Stimulated activated CD4-positive, alpha-beta T cell treated with anti-CD3 and anti-CD28 coated beads, Interleukin-1b, Interleukin-23, amount 100 ng/mL, for 4 hours (primary cell): ENCODE data around the gene POLE2.
"Not testable (repeated sequence)": the region's sequence is repeated elsewhere in the genome, so short reads cannot be mapped to it uniquely, and the experiment has no call there.

Experiments
- DNase-seq, 2 donors: peaks; one replicate each; pipeline ENCODE4 v3.0.0-alpha.2; 2020; ENCODE audit warnings: low read depth in 2 of 2

The POLE2 gene

DNA sequence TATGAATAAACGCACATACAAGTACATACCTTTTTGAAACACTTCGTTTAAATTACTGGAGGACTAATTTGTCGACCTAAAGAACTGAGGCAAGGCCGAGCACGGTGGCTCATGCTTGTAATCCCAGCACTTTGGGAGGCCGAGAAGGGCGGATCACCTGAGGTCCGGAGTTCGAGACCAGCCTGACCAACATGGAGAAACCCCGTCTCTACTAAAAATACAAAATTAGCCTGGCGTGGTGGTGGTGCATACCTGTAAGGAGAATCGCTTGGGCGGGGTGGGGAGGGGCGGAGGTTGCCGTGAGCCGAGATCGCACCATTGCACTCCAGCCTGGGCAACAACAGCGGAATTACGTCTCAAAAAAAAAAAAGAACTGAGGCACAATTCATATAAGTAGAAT is 68.7 kb downstream of the POLE2 start:
- DNase-seq, result not testable (repeated sequence)

DNA sequence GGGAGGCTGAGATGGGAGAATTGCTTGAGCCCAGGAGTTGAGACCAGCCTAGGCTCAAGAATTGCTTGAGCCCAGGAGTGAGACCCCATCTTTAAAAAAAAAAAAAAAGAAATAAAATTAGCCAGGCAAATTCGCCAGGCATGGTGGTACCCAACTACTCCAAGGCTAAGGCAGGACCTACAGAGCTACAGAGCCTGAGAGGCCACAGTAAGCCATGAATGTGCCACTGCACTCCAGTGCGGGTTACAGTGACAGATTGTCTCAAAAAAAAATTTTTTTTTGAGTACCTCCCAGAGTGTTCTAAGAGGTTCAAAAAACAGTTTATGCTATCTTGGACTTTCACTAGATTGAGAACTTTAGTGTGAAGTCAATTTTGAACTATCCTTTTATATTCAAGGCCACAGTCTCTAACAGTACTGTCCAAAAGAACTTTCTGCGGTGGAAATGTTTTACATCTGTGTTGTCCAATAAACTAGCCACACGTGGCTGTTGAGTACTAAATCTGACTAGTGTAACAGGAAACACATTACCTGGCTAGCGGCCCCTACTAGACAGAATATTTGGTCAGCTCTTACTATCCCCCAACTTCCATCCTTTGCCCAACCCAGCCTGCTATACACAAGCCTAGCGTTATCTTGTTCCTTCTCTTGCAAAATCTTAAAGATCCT is 70.0 kb downstream of the POLE2 start:
- no peak for DNase-seq

- DNase-seq, result no peak
Measured at GRCh38 chr14:49615776-49616175, 72.2 kb downstream of the POLE2 start.

GRCh38 chr14:49614196-49614595 is 73.8 kb downstream of the POLE2 start:
- DNase-seq, result no peak

DNA sequence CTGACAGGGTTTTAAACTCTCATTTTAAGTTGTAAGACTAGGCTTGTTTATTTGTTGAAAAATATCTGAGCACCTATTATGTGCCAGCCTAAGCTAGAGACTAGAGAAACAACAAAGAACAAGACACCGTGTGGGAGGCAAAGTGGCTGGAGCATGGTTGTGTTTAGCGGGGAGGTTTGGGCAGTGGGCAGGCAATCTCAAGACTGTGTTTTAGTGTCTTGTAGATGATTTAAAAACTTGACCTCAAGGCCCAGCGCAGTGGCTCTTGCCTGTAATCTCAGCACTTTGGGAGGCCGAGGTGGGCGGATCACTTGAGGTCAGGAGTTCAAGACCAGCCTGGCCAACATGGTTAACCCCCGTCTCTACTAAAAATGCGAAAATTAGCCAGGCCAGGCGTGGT is 75.3 kb downstream of the POLE2 start:
- DNase-seq, result no peak

- no peak for DNase-seq
Measured at GRCh38 chr14:49612251-49612650, 75.8 kb downstream of the POLE2 start.

GRCh38 chr14:49607583-49607982 is 80.4 kb downstream of the POLE2 start:
- no peak for DNase-seq

DNA sequence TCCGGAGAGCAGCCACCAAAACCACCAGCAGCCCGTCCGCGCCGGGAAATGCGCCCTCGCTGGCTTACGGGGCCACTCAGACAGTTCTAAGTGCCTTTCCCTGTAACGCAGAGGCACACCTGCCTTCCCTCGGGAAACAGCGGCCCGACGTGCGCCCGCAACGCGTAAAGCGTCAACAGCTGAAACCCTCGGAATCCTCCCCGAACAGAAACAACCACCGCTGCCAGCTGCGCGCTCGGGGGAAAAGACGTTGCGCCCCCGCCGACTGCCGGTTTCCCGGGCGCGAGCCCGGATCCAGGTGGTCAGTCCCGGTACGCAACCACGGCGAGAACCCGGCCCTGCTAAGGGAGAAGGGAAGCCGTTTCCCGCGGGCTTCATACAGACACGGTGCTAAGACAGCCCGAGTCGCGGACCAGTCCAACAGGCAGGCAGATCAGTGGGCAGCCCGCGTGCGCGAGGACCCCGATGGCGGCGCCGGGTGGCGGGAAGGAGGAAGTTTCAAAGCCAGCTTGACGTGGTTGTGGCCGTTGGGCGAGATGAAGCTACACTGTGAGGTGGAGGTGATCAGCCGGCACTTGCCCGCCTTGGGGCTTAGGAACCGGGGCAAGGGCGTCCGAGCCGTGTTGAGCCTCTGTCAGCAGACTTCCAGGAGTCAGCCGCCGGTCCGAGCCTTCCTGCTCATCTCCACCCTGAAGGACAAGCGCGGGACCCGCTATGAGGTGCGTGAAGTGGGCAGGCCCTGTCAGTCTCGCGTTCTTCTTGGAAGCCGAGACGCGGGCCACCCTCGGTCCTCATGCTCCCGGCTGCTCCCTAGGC is 89.3 kb downstream of the POLE2 start, which contains the start of gene LRR1:
TSS of gene LRR1 (plus strand) at position 456 of the 816 bp plus-strand sequence. CDS start at position 537, 81 bp downstream.
- peak; percentile 73 to 81 for DNase-seq

GRCh38 chr14:49598189-49598484 is 89.9 kb downstream of the POLE2 start:
- DNase-seq, result no peak

DNA sequence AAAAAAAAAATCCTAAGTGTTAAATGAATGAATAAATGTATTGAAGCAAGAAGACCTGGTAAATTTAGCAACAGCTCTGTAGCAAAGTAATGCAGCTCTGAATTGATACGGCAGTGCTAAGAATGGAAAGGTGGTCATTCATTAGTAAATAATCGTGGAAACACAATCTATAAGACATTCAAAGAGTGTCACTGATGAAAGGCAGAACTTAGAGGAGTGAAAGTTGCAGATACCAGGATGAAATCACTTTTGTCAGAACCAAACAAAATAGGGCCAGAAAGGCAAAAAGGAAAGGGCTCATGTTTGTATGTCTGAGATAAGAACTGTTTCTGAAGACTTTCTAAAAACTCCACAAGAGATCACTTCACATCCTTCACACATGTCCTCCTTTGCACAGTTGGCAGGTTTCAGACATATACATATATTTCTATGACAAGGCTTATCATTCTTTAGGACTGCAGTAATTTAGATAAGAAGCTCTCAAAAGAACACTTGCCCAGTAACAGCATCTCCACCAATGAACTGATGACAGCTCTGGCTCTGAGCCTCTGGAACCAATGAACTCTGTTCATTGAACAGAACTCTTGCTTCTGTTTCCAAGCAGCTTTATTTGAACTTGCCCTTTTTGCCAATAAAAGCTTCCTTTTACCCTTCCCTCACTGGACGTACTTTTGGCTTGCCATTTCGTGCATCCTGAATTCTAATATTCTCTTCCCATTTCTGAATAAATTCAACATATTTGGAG is 93.5 kb downstream of the POLE2 start:
- no peak for DNase-seq
